ENCODE measurements around the gene CLK4. TPM values are rescaled to one million over a fixed set of nuclear protein-coding genes. Genes with fewer than 3 reads are reported as not detected.

The CLK4 gene
- total and polyA plus RNA-seq, 2 of the 8 experiments (the other 6 are each of a cell fraction or from before 2014, with no cell fraction given), result 8.1 to 12.6 TPM

GRCh38 chr5:178627259-178627598 is 379 bp upstream of the CLK4 start (continued):
- peak; percentile 29 for TF ChIP-seq MAX (IDR thresholded peaks at IDR 0.05)
- TF ChIP-seq E2F6 (IDR thresholded peaks at IDR 0.05), result peak; percentile 18; the same call in 1 of the 2 replicates

All from H1 (cell line).